DMS153 treated with DMSO at 0.1 percent for 48 hours (cell line): Measurements from ENCODE around the gene MOGAT1.
A peak's percentile ranks its signal among the peaks of the same experiment; 100 is the strongest.
"Not testable (repeated sequence)": the region's sequence is repeated elsewhere in the genome, so short reads cannot be mapped to it uniquely, and the experiment has no call there.

Source experiments
- DNase-seq: peaks from one replicate; lab custom pipeline; 2025; ENCODE audit not compliant: unreplicated experiment; lab: John Stamatoyannopoulos, UW

The MOGAT1 gene

GRCh38 chr2:222738312-222738711 is 66.9 kb downstream of the MOGAT1 start:
- DNase-seq, result no peak

- no peak for DNase-seq
Observed at GRCh38 chr2:222738809-222739208, 67.4 kb downstream of the MOGAT1 start.

GRCh38 chr2:222739939-222740338 is 68.5 kb downstream of the MOGAT1 start:
- DNase-seq, result no peak

GRCh38 chr2:222743251-222743812 is 71.9 kb downstream of the MOGAT1 start:
- DNase-seq, result no peak

GRCh38 chr2:222745836-222746559 is 74.5 kb downstream of the MOGAT1 start:
- DNase-seq, result no peak

GRCh38 chr2:222747526-222748160 is 76.2 kb downstream of the MOGAT1 start:
- no peak for DNase-seq

- no peak for DNase-seq
Observed at GRCh38 chr2:222750533-222750932, 79.1 kb downstream of the MOGAT1 start.

GRCh38 chr2:222751238-222751637 is 79.8 kb downstream of the MOGAT1 start:
- no peak for DNase-seq

GRCh38 chr2:222751821-222752719 is 80.6 kb downstream of the MOGAT1 start:
- no peak for DNase-seq

- no peak for DNase-seq
Observed at GRCh38 chr2:222752746-222753145, 81.3 kb downstream of the MOGAT1 start.

GRCh38 chr2:222753251-222753824 is 81.9 kb downstream of the MOGAT1 start:
- DNase-seq, result peak; percentile 76

- DNase-seq, result no peak
Observed at GRCh38 chr2:222754324-222754930, 83.0 kb downstream of the MOGAT1 start.

- DNase-seq, result not testable (repeated sequence)
Observed at GRCh38 chr2:222755593-222755992, 84.1 kb downstream of the MOGAT1 start.

- no peak for DNase-seq
Observed at GRCh38 chr2:222756362-222756831, 84.9 kb downstream of the MOGAT1 start.

- DNase-seq, result no peak
Observed at GRCh38 chr2:222756951-222757650, 85.6 kb downstream of the MOGAT1 start.
